Endothelial cell (in vitro differentiated cells): ENCODE data around the gene STC2. TPM values are rescaled to one million over a fixed set of nuclear protein-coding genes. Genes with fewer than 3 reads are reported as not detected.
"Not testable (repeated sequence)": the region's sequence is repeated elsewhere in the genome, so short reads cannot be mapped to it uniquely, and the experiment has no call there.

Source experiments
- DNase-seq: peaks from one replicate; pipeline ENCODE4 v3.0.0; 2021; ENCODE audit warnings: low spot score
- H3K27ac Mint-ChIP-seq: one replicate; pipeline ENCODE4 v1.8.0; 2021; ENCODE audit warnings: mixed read lengths, inconsistent platforms; ENCODE audit not compliant: unreplicated experiment
- H3K27me3 Mint-ChIP-seq: one replicate; pipeline ENCODE4 v1.8.0; 2021; ENCODE audit warnings: mild to moderate bottlenecking, moderate library complexity, mixed read lengths, inconsistent platforms; ENCODE audit not compliant: unreplicated experiment
- H3K36me3 Mint-ChIP-seq: one replicate; pipeline ENCODE4 v1.8.0; 2021; ENCODE audit warnings: mild to moderate bottlenecking, low read depth, mixed read lengths, inconsistent platforms; ENCODE audit not compliant: unreplicated experiment
- H3K4me1 Mint-ChIP-seq: one replicate; pipeline ENCODE4 v1.8.0; 2021; ENCODE audit warnings: mild to moderate bottlenecking, mixed read lengths, inconsistent platforms; ENCODE audit not compliant: unreplicated experiment
- H3K4me3 Mint-ChIP-seq: one replicate; pipeline ENCODE4 v1.8.0; 2021; ENCODE audit warnings: mild to moderate bottlenecking, mixed read lengths, inconsistent platforms; ENCODE audit not compliant: unreplicated experiment
- H3K9me3 Mint-ChIP-seq: one replicate; pipeline ENCODE4 v1.8.0; 2021; ENCODE audit warnings: mixed read lengths, inconsistent platforms; ENCODE audit not compliant: unreplicated experiment
- long read RNA-seq: library from polyadenylated mRNA; unstranded; transcript quantifications from one replicate; pipeline ENCODE4 v2.0.0, GENCODE V29; 2020; ENCODE audit not compliant: unreplicated experiment
- total RNA-seq: library from RNA; stranded (reverse); fragmentation: NEBNext Ultra II Directional; extraction: Animal tissue kit (Norgen Biotek cat#: 25700); gene quantifications from one replicate; pipeline ENCODE4 v1.2.1, GENCODE V29; 2021; ENCODE audit not compliant: unreplicated experiment
- TF ChIP-seq, protein P1 (sequence below): fragments of 200-600 bp; sonication (generic); IDR thresholded peaks from one replicate; pipeline ENCODE4 v1.5.0; 2021; ENCODE audit warnings: antibody characterized with exemption; ENCODE audit not compliant: unreplicated experiment

STC2 gene, protein sequence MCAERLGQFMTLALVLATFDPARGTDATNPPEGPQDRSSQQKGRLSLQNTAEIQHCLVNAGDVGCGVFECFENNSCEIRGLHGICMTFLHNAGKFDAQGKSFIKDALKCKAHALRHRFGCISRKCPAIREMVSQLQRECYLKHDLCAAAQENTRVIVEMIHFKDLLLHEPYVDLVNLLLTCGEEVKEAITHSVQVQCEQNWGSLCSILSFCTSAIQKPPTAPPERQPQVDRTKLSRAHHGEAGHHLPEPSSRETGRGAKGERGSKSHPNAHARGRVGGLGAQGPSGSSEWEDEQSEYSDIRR
- total RNA-seq: 3.6 TPM
- long read RNA-seq, full-length matches to known transcripts: 3 of 3 reads
- long read RNA-seq, partial matches to known transcripts: 0 of 3 reads
- long read RNA-seq, other reads (novel, unspliced or antisense): 0 of 3 reads

DNA sequence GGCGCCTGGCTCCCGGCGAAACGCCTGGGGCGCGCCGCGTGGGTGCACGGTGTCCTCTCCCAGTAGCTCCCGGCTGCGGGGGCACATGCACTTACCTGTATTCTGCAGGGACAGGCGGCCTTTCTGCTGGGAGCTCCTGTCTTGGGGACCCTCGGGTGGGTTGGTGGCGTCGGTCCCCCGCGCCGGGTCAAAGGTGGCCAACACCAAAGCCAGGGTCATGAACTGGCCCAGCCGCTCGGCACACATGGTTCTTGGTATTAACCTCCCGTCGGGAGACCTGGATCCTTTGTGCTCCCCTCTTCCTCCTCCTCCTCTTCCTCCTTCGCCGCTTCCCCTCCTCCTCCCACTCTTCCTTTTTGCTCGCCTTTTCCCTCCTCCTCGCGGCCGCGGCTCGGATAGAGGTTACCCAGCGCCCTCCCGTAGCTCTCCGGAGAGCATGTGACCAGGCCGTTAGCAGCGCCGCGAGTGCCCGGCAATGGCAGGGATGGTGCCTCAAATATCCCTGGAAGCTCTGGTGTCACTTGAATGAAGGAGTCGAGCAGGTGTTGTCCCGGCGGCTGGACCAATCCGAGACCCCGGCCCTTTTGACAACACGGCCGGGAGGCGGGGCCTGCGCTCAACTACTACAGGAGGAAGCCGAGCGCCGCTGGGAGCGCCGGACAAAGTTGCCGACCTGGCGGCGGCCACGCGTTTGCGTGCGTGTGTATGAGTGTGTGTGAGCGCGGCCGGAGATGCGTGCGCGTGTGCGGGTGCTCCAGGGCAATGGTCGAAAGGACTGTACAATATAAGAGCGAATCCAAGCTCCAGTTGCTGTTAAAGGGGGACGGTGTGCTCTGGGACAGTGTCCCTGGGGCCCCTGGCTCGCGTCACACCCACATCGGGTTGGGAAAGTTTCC, at the start of gene STC2:
STC2 (minus strand) TSS at position 467 of the 896 bp plus-strand sequence; CDS start at position 246, 221 bp downstream.
- peak within 1 kb of the TSS; percentile 86 for H3K27ac Mint-ChIP-seq
- H3K36me3 Mint-ChIP-seq: peaks cover 4% of the 10 kb centered on the region
- H3K4me1 Mint-ChIP-seq: peaks cover 41% of the 10 kb centered on the region
- peak within 1 kb of the TSS; percentile 93 for H3K4me3 Mint-ChIP-seq
- DNase-seq: peak; percentile 75
- H3K27me3 Mint-ChIP-seq: peaks cover 13% of the 10 kb centered on the region
- H3K9me3 Mint-ChIP-seq: no peaks in the 10 kb centered on the region
- TF ChIP-seq, protein P1, sequence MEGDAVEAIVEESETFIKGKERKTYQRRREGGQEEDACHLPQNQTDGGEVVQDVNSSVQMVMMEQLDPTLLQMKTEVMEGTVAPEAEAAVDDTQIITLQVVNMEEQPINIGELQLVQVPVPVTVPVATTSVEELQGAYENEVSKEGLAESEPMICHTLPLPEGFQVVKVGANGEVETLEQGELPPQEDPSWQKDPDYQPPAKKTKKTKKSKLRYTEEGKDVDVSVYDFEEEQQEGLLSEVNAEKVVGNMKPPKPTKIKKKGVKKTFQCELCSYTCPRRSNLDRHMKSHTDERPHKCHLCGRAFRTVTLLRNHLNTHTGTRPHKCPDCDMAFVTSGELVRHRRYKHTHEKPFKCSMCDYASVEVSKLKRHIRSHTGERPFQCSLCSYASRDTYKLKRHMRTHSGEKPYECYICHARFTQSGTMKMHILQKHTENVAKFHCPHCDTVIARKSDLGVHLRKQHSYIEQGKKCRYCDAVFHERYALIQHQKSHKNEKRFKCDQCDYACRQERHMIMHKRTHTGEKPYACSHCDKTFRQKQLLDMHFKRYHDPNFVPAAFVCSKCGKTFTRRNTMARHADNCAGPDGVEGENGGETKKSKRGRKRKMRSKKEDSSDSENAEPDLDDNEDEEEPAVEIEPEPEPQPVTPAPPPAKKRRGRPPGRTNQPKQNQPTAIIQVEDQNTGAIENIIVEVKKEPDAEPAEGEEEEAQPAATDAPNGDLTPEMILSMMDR: no peak

DNA sequence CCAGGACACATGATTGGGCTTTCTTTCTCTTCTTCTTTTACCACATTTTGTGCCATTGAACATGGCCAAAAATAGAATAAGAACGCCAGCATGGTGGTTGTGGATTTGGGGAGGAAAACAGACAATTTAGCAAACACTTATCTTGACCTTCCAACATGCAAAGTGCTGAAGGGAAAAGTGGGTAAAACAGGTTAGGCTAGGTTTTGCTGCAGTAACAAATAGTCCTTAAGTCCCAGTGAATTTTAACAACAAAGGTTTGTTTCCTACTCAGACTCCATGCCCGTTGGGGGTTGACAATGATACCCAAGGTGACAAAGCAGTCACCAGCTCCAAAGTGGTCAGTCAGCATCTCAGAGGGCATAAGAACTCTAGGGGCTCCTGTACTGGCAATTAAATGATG, 43.2 kb upstream of the STC2 start:
- Mint-ChIP-seq H3K4me3 (no peak overlapping the region), H3K9me3 (peaks cover 6% of the 10 kb centered on the region), H3K27me3 (no peaks in the 10 kb centered on the region), H3K27ac (no peak overlapping the region), H3K36me3 (no peaks in the 10 kb centered on the region), H3K4me1 (peaks cover 5% of the 10 kb centered on the region)
- no peak for DNase-seq
- TF ChIP-seq, protein P1: no peak

DNA sequence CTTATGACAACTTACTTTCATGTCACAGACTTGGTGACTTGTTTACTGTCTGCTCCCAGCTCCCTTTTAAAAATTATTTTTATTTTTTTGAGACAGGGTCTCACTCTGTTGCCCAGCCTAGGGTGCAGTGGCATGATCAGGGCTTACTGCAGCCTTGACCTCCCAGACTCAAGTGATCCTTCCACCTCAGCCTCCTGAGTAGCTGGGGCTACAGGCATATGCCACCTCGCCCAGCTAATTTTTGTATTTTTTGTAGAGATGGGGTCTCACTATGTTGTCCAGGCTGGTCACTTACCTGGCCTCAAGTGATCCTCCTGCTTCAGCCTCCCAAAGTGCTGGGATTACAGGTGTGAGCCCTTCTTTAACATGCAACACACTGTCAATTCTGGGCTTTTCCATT, 35.2 kb upstream of the STC2 start:
- not testable (repeated sequence) for H3K27ac Mint-ChIP-seq, H3K9me3 Mint-ChIP-seq, H3K27me3 Mint-ChIP-seq, H3K36me3 Mint-ChIP-seq, H3K4me1 Mint-ChIP-seq, DNase-seq, H3K4me3 Mint-ChIP-seq

DNA sequence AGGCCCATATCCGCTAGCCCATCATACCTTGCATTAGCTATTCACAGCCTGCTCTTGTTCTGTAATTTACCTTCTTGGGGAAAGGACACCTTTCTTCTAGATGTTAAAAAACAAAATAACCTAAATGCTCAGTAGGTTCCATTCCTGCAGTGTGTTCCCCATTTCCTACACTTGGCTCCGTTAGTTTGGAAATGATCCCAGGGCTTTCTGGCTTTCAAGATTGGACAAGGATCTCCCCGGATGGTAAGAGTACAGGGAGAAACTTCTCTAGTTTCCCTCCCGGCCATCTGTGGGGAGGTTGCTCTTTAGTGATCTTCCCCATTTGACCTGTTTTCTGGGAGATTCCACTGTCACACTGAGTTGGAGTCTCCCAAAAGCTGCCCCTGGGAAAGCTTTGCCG, 27.3 kb upstream of the STC2 start:
- Mint-ChIP-seq H3K4me1 (no peaks in the 10 kb centered on the region), H3K4me3 (no peak overlapping the region), H3K27ac (no peak overlapping the region), H3K36me3 (no peaks in the 10 kb centered on the region), H3K27me3 (peaks cover 4% of the 10 kb centered on the region), H3K9me3 (no peaks in the 10 kb centered on the region)
- DNase-seq: no peak
- TF ChIP-seq, protein P1: no peak

DNA sequence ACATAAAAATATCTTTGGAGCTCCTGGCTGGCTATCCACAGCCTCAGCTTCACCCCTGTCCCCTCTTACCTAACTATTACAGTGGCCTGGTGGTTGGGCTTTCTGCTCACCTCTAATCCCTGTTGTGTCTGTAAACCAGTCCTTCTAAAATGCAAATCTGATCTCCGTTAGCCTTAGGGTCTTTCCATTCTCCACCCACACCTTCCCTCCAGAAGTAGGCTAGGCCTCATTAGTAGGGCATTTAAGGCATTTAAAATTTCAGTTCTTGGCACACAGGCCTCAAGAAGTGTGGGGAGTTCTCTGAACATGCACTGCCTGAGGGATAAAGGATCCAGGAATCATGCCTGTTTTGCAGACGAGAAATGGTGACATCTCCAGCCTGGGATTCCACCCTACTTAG, 26.4 kb upstream of the STC2 start:
- no peak for DNase-seq
- no peak overlapping the region for H3K4me3 Mint-ChIP-seq
- H3K4me1 Mint-ChIP-seq: no peaks in the 10 kb centered on the region
- H3K36me3 Mint-ChIP-seq: no peaks in the 10 kb centered on the region
- H3K27me3 Mint-ChIP-seq: peaks cover 4% of the 10 kb centered on the region
- H3K9me3 Mint-ChIP-seq: no peaks in the 10 kb centered on the region
- no peak overlapping the region for H3K27ac Mint-ChIP-seq
- TF ChIP-seq, protein P1: no peak
